KMS-11 (cell line): ENCODE measurements around the gene RPLP2.

Source experiments
- H2AFZ ChIP-seq: fragments of 200-600 bp; sonication (generic); 2 replicates; pipeline ENCODE4 v1.6.1; 2016; ENCODE audit warnings: antibody characterized with exemption, mixed run types, low read depth
- H3K27ac ChIP-seq: fragments of 200-600 bp; sonication (generic); 2 replicates; pipeline ENCODE4 v1.6.1; 2016; ENCODE audit warnings: mild to moderate bottlenecking, mixed run types
- H3K27me3 ChIP-seq: fragments of 200-600 bp; sonication (generic); 2 replicates; pipeline ENCODE4 v1.6.1; 2017; ENCODE audit warnings: mild to moderate bottlenecking, low read depth, mixed run types, moderate library complexity; ENCODE audit not compliant: insufficient read depth
- H3K36me3 ChIP-seq: fragments of 200-600 bp; sonication (generic); 2 replicates; pipeline ENCODE4 v1.6.1; 2017; ENCODE audit warnings: mild to moderate bottlenecking, mixed run types; ENCODE audit not compliant: insufficient read depth
- H3K4me1 ChIP-seq: fragments of 200-600 bp; sonication (generic); 2 replicates; pipeline ENCODE4 v1.6.1; 2016; ENCODE audit warnings: mild to moderate bottlenecking, low read depth, mixed run types; ENCODE audit not compliant: poor library complexity, severe bottlenecking
- H3K4me2 ChIP-seq: fragments of 200-600 bp; sonication (generic); 2 replicates; pipeline ENCODE4 v1.7.0; 2016; ENCODE audit warnings: mild to moderate bottlenecking, mixed run types
- H3K4me3 ChIP-seq: fragments of 200-600 bp; sonication (generic); IDR thresholded peaks from 2 replicates; pipeline ENCODE4 v1.6.1; 2017; ENCODE audit warnings: low read depth, low read length, mixed read lengths; ENCODE audit not compliant: insufficient read depth
- H3K79me2 ChIP-seq: fragments of 200-600 bp; sonication (generic); 2 replicates; pipeline ENCODE4 v1.6.1; 2016; ENCODE audit warnings: low read depth, mixed run types; ENCODE audit not compliant: insufficient read depth
- H3K9ac ChIP-seq: fragments of 200-600 bp; sonication (generic); 2 replicates; pipeline ENCODE4 v1.6.1; 2016; ENCODE audit warnings: mild to moderate bottlenecking, mixed run types
- H4K20me1 ChIP-seq: fragments of 200-600 bp; sonication (generic); 2 replicates; pipeline ENCODE4 v1.6.1; 2016; ENCODE audit warnings: mild to moderate bottlenecking, mixed run types; ENCODE audit not compliant: insufficient read depth
- CTCF ChIP-seq: fragments of 200-600 bp; sonication (generic); conservative IDR thresholded peaks from 2 replicates; pipeline ENCODE4 v1.6.1; 2017; ENCODE audit warnings: low read depth, mild to moderate bottlenecking, antibody characterized with exemption, low read length, moderate library complexity, mixed read lengths

The RPLP2 gene

GRCh38 chr11:810040-810567, 337 bp downstream of the RPLP2 start:
- peak overlapping the region; percentile 99 for H3K9ac ChIP-seq
- no peak for TF ChIP-seq CTCF

DNA sequence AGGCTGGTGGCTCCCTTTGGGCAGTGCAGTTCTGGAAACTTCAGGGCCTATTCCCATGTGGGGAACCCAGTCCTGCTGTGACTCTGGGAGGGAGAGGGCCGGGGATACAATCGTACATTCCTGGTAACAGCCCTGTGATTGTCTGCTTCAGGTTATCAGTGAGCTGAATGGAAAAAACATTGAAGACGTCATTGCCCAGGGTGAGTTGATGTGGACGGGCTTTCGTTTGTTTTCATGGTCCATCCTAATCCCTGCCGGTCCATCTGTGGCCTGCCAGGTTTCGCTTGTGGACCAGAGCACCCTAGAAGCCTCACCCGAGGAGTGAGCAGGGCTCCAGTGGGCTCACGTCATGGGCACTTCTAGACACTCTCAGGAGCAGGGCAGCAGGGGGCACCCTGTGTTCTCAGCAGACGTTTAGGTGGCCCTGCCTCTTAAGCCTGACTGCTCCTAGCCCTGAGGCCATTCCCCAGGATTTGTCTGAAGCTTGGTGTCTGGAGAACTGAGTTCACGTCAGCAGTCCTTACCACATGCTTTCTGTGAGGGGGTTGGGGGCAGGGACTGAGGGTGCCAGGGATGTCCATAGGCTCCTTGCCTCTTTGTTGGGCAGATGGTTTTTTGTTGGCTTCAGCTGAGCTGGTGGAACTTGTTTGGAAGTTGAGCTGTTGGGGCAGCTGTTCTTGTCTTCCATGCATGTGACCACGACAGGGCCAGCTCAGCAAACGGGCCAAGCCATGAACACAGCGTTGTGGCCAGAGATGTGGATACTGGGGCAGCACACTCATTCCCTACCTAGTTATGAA, 1.9 kb downstream of the RPLP2 start:
- no peak overlapping the region for H2AFZ ChIP-seq
- peaks cover 24% of the 10 kb centered on the region for H3K4me1 ChIP-seq
- H3K36me3 ChIP-seq, result peaks cover 6% of the 10 kb centered on the region; the same call in 1 of the 2 replicates
- no peaks in the 10 kb centered on the region for H3K27me3 ChIP-seq
- peak overlapping the region; percentile 99; the same call in 1 of the 2 replicates for H3K9ac ChIP-seq
- peak overlapping the region; percentile 98; the same call in 1 of the 2 replicates for H3K27ac ChIP-seq
- H4K20me1 ChIP-seq, result no peaks in the 10 kb centered on the region
- peak overlapping the region; percentile 83 for H3K4me2 ChIP-seq
- peaks cover 45% of the 10 kb centered on the region for H3K79me2 ChIP-seq
- no peak overlapping the region for H3K4me3 ChIP-seq
- no peak for TF ChIP-seq CTCF

More at GRCh38 chr11:810040-810567, 337 bp downstream of the RPLP2 start:
- no peak overlapping the region; the same call in 1 of the 2 replicates for H2AFZ ChIP-seq
- H3K27me3 ChIP-seq, result no peaks in the 10 kb centered on the region
- H3K36me3 ChIP-seq, result peaks cover 6% of the 10 kb centered on the region; the same call in 1 of the 2 replicates
- peaks cover 45% of the 10 kb centered on the region for H3K79me2 ChIP-seq
- peaks cover 28% of the 10 kb centered on the region for H3K4me1 ChIP-seq
- H3K27ac ChIP-seq, result peak overlapping the region; percentile 98
- H3K4me2 ChIP-seq, result peak overlapping the region; percentile 83
- H4K20me1 ChIP-seq, result no peaks in the 10 kb centered on the region
- H3K4me3 ChIP-seq, result no peak overlapping the region

DNA sequence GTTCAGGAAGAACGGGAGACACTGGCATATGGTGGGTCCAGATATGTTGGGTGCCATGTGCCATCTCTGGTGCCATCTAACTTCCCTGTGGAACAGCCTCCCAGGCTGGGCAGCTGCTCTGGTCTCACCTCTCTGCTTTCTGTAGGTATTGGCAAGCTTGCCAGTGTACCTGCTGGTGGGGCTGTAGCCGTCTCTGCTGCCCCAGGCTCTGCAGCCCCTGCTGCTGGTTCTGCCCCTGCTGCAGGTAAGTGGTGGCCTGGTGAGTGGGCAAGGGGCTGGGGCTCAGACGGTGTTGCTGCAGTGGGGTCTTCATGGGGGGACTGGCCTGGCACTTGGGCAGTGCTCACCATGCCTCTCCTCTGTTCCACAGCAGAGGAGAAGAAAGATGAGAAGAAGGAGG, 2.6 kb downstream of the RPLP2 start:
- H3K4me1 ChIP-seq, result peaks cover 24% of the 10 kb centered on the region
- peaks cover 6% of the 10 kb centered on the region; the same call in 1 of the 2 replicates for H3K36me3 ChIP-seq
- H3K27ac ChIP-seq, result no peak overlapping the region

GRCh38 chr11:813072-813455, 3.3 kb downstream of the RPLP2 start:
- H3K4me2 ChIP-seq, result no peak overlapping the region
- H3K79me2 ChIP-seq, result peaks cover 37% of the 10 kb centered on the region
- no peak overlapping the region for H3K9ac ChIP-seq
- H3K4me3 ChIP-seq, result no peak overlapping the region
- H3K27me3 ChIP-seq, result no peaks in the 10 kb centered on the region
- H3K4me1 ChIP-seq, result peaks cover 18% of the 10 kb centered on the region
- no peaks in the 10 kb centered on the region for H4K20me1 ChIP-seq
- TF ChIP-seq CTCF, result no peak
- no peak overlapping the region for H2AFZ ChIP-seq
- peaks cover 6% of the 10 kb centered on the region; the same call in 1 of the 2 replicates for H3K36me3 ChIP-seq
- no peak overlapping the region for H3K27ac ChIP-seq

More for the DNA sequence above, 2.6 kb downstream of the RPLP2 start:
- no peak overlapping the region for H2AFZ ChIP-seq
- no peak for TF ChIP-seq CTCF
- H3K79me2 ChIP-seq, result peaks cover 44% of the 10 kb centered on the region
- no peaks in the 10 kb centered on the region for H3K27me3 ChIP-seq
- no peak overlapping the region for H3K9ac ChIP-seq
- H4K20me1 ChIP-seq, result no peaks in the 10 kb centered on the region
- H3K4me3 ChIP-seq, result no peak overlapping the region
- no peak overlapping the region for H3K4me2 ChIP-seq
